ENCODE data around the gene SMIM38.
"Not testable (repeated sequence)": the region's sequence is repeated elsewhere in the genome, so short reads cannot be mapped to it uniquely, and the experiment has no call there.

Gene SMIM38

DNA sequence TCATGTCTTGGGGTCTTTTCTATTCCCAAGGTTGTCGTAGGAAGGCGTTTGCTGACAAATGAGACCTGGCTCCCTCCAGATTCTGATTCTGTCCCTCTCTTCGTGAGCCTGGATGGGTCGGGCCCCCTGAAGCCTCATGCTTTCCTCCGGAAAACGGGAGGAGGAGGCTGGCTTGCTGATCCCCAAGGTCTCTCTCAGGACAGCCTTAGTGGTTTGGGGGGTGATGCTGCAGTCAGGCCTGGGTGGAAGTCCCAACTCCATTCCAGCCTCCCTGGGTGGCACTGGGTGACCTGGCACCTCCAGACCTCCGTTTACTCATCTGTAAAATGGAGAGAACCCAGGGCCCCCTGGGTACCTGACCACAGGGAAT lies 23.4 kb upstream of the SMIM38 start:
- H3K27ac ChIP-seq (replicated peaks; ENCODE audit: low read length), result no peak overlapping the region
- no peak overlapping the region for H3K4me3 ChIP-seq (ENCODE audit: low read length in 2 of 2)
- H3K79me1 ChIP-seq (ENCODE audit: low read depth, low read length), result no peaks in the 10 kb centered on the region
- H2BK12ac ChIP-seq (ENCODE audit: low read length), result peak overlapping the region; percentile 87
- no peak for DNase-seq (ENCODE audit: low spot score)
- peak overlapping the region; percentile 29 for H2BK120ac ChIP-seq (ENCODE audit: low read depth, low read length)
- no peak overlapping the region for H3K9ac ChIP-seq (ENCODE audit: low read depth, low read length, poor library complexity)
- no peak overlapping the region for H3K4me2 ChIP-seq (ENCODE audit: insufficient read depth, low read length, poor library complexity, severe bottlenecking)
- no CpG with 5 or more reads among the region's 7 CpGs for WGBS, 2 donors (ENCODE audit: extremely low coverage in 2 of 2, insufficient read length in 2 of 2, insufficient replicate concordance in 1 of 2)
- H3K27me3 ChIP-seq (ENCODE audit: control insufficient read depth in 3 of 3, insufficient read depth in 3 of 3, low read depth in 1 of 3, low read length in 3 of 3), result no peaks in the 10 kb centered on the region
- no peak overlapping the region for H2BK15ac ChIP-seq (ENCODE audit: low read length)
- H3K4me1 ChIP-seq (ENCODE audit: control insufficient read depth in 2 of 2, insufficient read depth in 1 of 2, low read depth in 1 of 2, low read length in 2 of 2), result peaks cover 2 to 8% of the 10 kb centered on the region in 2 donors
- H3K36me3 ChIP-seq (replicated peaks in 1 of 2; ENCODE audit: control insufficient read depth in 2 of 2, insufficient read depth in 2 of 2, low read length in 2 of 2), result peaks cover 0 to 2% of the 10 kb centered on the region in 2 donors
- no peak overlapping the region for H2AFZ ChIP-seq (ENCODE audit: low read length)
- H4K91ac ChIP-seq (ENCODE audit: low read depth, low read length, poor library complexity), result no peak overlapping the region
- H3K9me3 ChIP-seq (replicated peaks in 1 of 2; ENCODE audit: control insufficient read depth in 2 of 2, insufficient read depth in 1 of 2, low read depth in 1 of 2, low read length in 2 of 2), result peaks cover 10 to 11% of the 10 kb centered on the region in 2 donors
- H2BK5ac ChIP-seq (ENCODE audit: low read length), result peak overlapping the region; percentile 96
- H3K23ac ChIP-seq (ENCODE audit: low read depth, low read length, poor library complexity), result peak overlapping the region; percentile 37
- no peak overlapping the region for H3K14ac ChIP-seq (ENCODE audit: low read length)
- peak overlapping the region; percentile 5 for H3K4ac ChIP-seq (ENCODE audit: low read length)
- peak overlapping the region; percentile 100 for H2AK5ac ChIP-seq (ENCODE audit: low read depth, low read length)
- peak overlapping the region; percentile 93 for H3K18ac ChIP-seq (ENCODE audit: low read length)
- H4K8ac ChIP-seq (ENCODE audit: low read depth, low read length), result peak overlapping the region; percentile 29

DNA sequence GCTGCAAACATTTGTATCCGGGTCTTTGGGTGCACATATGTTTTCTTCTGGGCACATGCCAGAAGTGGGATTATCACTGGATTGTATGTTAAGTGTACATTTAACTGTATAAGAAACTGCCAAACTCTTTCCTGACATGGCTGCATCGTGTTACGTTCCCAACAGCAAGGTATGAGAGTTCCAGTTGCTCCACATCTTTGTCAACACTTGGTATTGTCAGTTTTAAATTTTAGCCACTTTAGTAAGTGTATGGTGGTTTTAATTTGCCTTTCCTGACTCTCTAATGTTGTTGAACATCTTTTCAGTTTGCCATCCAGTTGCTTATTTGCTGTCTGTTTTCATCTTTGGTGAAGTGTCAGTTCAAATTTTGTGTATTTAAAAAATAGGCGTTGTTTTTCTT lies 22.5 kb upstream of the SMIM38 start:
- H2BK120ac ChIP-seq (ENCODE audit: low read depth, low read length), result no peak overlapping the region
- H3K4ac ChIP-seq (ENCODE audit: low read length), result no peak overlapping the region
- no peak overlapping the region for H2AK5ac ChIP-seq (ENCODE audit: low read depth, low read length)
- no peak overlapping the region for H3K23ac ChIP-seq (ENCODE audit: low read depth, low read length, poor library complexity)
- H3K27me3 ChIP-seq (ENCODE audit: control insufficient read depth in 3 of 3, insufficient read depth in 3 of 3, low read depth in 1 of 3, low read length in 3 of 3), result no peaks in the 10 kb centered on the region
- H3K79me1 ChIP-seq (ENCODE audit: low read depth, low read length), result no peaks in the 10 kb centered on the region
- H2BK15ac ChIP-seq (ENCODE audit: low read length), result no peak overlapping the region
- peaks cover 0 to 2% of the 10 kb centered on the region in 2 donors for H3K36me3 ChIP-seq (replicated peaks in 1 of 2; ENCODE audit: control insufficient read depth in 2 of 2, insufficient read depth in 2 of 2, low read length in 2 of 2)
- no peak overlapping the region for H3K18ac ChIP-seq (ENCODE audit: low read length)
- peaks cover 7 to 8% of the 10 kb centered on the region in 2 donors for H3K9me3 ChIP-seq (replicated peaks in 1 of 2; ENCODE audit: control insufficient read depth in 2 of 2, insufficient read depth in 1 of 2, low read depth in 1 of 2, low read length in 2 of 2)
- H3K9ac ChIP-seq (ENCODE audit: low read depth, low read length, poor library complexity), result no peak overlapping the region
- no peak overlapping the region for H3K4me2 ChIP-seq (ENCODE audit: insufficient read depth, low read length, poor library complexity, severe bottlenecking)
- H3K14ac ChIP-seq (ENCODE audit: low read length), result no peak overlapping the region
- H2AFZ ChIP-seq (ENCODE audit: low read length), result no peak overlapping the region
- no peak overlapping the region for H2BK5ac ChIP-seq (ENCODE audit: low read length)
- H3K4me1 ChIP-seq (ENCODE audit: control insufficient read depth in 2 of 2, insufficient read depth in 1 of 2, low read depth in 1 of 2, low read length in 2 of 2), result peaks cover 2 to 9% of the 10 kb centered on the region in 2 donors
- H2BK12ac ChIP-seq (ENCODE audit: low read length), result no peak overlapping the region
- no peak overlapping the region for H4K91ac ChIP-seq (ENCODE audit: low read depth, low read length, poor library complexity)
- no peak overlapping the region for H3K27ac ChIP-seq (replicated peaks; ENCODE audit: low read length)
- no peak overlapping the region for H4K8ac ChIP-seq (ENCODE audit: low read depth, low read length)
- no peak overlapping the region for H3K4me3 ChIP-seq (ENCODE audit: low read length in 2 of 2)
- no peak for DNase-seq (ENCODE audit: low spot score)
- no CpG with 5 or more reads among the region's 4 CpGs for WGBS, 2 donors (ENCODE audit: extremely low coverage in 2 of 2, insufficient read length in 2 of 2, insufficient replicate concordance in 1 of 2)

DNA sequence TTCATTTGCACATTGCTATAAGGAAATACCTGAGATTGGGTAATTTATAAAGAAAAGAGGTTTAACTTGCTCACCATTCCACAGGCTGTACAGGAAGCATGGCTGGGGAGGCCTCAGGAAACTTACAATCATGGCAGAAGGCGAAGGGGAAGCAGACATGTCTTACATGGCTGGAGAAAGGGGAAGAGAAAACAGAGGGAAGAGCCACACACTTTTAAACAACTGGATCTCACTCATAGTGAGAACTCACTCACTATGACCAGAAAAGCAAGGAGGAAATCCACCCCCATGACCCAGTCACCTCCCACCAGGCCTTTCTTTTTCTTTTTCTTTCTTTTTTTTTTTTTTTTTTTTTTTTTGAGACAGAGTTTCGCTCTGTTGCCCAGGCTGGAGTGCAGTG lies 21.6 kb upstream of the SMIM38 start:
- H2BK120ac ChIP-seq (ENCODE audit: low read depth, low read length); H2AFZ ChIP-seq (ENCODE audit: low read length); H4K8ac ChIP-seq (ENCODE audit: low read depth, low read length); H2BK5ac ChIP-seq (ENCODE audit: low read length); H4K91ac ChIP-seq (ENCODE audit: low read depth, low read length, poor library complexity); H3K27ac ChIP-seq (replicated peaks; ENCODE audit: low read length); DNase-seq (ENCODE audit: low spot score); H3K4me2 ChIP-seq (ENCODE audit: insufficient read depth, low read length, poor library complexity, severe bottlenecking); H3K4me3 ChIP-seq (ENCODE audit: low read length in 2 of 2); H3K27me3 ChIP-seq (ENCODE audit: control insufficient read depth in 3 of 3, insufficient read depth in 3 of 3, low read depth in 1 of 3, low read length in 3 of 3); H2BK12ac ChIP-seq (ENCODE audit: low read length); H3K18ac ChIP-seq (ENCODE audit: low read length); H3K23ac ChIP-seq (ENCODE audit: low read depth, low read length, poor library complexity); H3K36me3 ChIP-seq (replicated peaks in 1 of 2; ENCODE audit: control insufficient read depth in 2 of 2, insufficient read depth in 2 of 2, low read length in 2 of 2); H2AK5ac ChIP-seq (ENCODE audit: low read depth, low read length); H3K79me1 ChIP-seq (ENCODE audit: low read depth, low read length); H3K14ac ChIP-seq (ENCODE audit: low read length); H3K4ac ChIP-seq (ENCODE audit: low read length); H3K9me3 ChIP-seq (replicated peaks in 1 of 2; ENCODE audit: control insufficient read depth in 2 of 2, insufficient read depth in 1 of 2, low read depth in 1 of 2, low read length in 2 of 2); H2BK15ac ChIP-seq (ENCODE audit: low read length): not testable (repeated sequence)
- WGBS, 2 donors (ENCODE audit: extremely low coverage in 2 of 2, insufficient read length in 2 of 2, insufficient replicate concordance in 1 of 2), result no CpG with 5 or more reads among the region's 2 CpGs
- peaks cover 2 to 11% of the 10 kb centered on the region in 2 donors for H3K4me1 ChIP-seq (ENCODE audit: control insufficient read depth in 2 of 2, insufficient read depth in 1 of 2, low read depth in 1 of 2, low read length in 2 of 2)
- peak overlapping the region; percentile 33 for H3K9ac ChIP-seq (ENCODE audit: low read depth, low read length, poor library complexity)

DNA sequence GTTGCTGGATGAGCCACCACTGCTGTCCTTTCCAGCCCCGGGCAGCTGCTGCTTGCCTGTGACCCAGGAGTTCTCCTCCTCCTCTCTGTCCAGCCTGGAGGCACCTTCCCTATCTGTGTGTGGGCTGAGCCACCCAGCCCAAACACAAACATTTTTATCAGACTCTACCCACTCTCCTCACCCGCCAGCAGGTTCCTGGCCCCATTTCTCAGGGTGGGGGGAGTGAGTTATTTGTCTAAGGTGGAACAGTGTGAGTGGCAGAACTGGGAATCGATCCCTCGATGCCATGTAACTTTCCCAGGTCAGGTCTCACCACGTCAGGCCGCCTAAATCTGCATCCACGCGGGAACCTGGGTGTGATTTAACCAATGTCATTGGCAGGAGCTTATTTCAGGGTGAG lies 20.8 kb upstream of the SMIM38 start:
- DNase-seq (ENCODE audit: low spot score), result no peak
- no peak overlapping the region for H3K14ac ChIP-seq (ENCODE audit: low read length)
- no peak overlapping the region for H2BK15ac ChIP-seq (ENCODE audit: low read length)
- no peak overlapping the region for H3K9ac ChIP-seq (ENCODE audit: low read depth, low read length, poor library complexity)
- H3K79me1 ChIP-seq (ENCODE audit: low read depth, low read length), result no peaks in the 10 kb centered on the region
- H3K18ac ChIP-seq (ENCODE audit: low read length), result no peak overlapping the region
- peaks cover 5 to 7% of the 10 kb centered on the region in 2 donors for H3K9me3 ChIP-seq (replicated peaks in 1 of 2; ENCODE audit: control insufficient read depth in 2 of 2, insufficient read depth in 1 of 2, low read depth in 1 of 2, low read length in 2 of 2)
- no peak overlapping the region for H2BK5ac ChIP-seq (ENCODE audit: low read length)
- H2BK12ac ChIP-seq (ENCODE audit: low read length), result no peak overlapping the region
- H4K91ac ChIP-seq (ENCODE audit: low read depth, low read length, poor library complexity), result no peak overlapping the region
- H3K4me1 ChIP-seq (ENCODE audit: control insufficient read depth in 2 of 2, insufficient read depth in 1 of 2, low read depth in 1 of 2, low read length in 2 of 2), result peaks cover 2 to 11% of the 10 kb centered on the region in 2 donors
- no peak overlapping the region for H2BK120ac ChIP-seq (ENCODE audit: low read depth, low read length)
- WGBS, 2 donors (ENCODE audit: extremely low coverage in 2 of 2, insufficient read length in 2 of 2, insufficient replicate concordance in 1 of 2), result no CpG with 5 or more reads among the region's 8 CpGs
- no peak overlapping the region for H3K4me3 ChIP-seq (ENCODE audit: low read length in 2 of 2)
- H2AK5ac ChIP-seq (ENCODE audit: low read depth, low read length), result no peak overlapping the region
- no peak overlapping the region for H3K4me2 ChIP-seq (ENCODE audit: insufficient read depth, low read length, poor library complexity, severe bottlenecking)
- H3K27me3 ChIP-seq (ENCODE audit: control insufficient read depth in 3 of 3, insufficient read depth in 3 of 3, low read depth in 1 of 3, low read length in 3 of 3), result no peaks in the 10 kb centered on the region
- H3K36me3 ChIP-seq (replicated peaks in 1 of 2; ENCODE audit: control insufficient read depth in 2 of 2, insufficient read depth in 2 of 2, low read length in 2 of 2), result peaks cover 0 to 2% of the 10 kb centered on the region in 2 donors
- no peak overlapping the region for H3K23ac ChIP-seq (ENCODE audit: low read depth, low read length, poor library complexity)
- H3K27ac ChIP-seq (replicated peaks; ENCODE audit: low read length), result no peak overlapping the region
- no peak overlapping the region for H2AFZ ChIP-seq (ENCODE audit: low read length)
- H4K8ac ChIP-seq (ENCODE audit: low read depth, low read length), result no peak overlapping the region
- no peak overlapping the region for H3K4ac ChIP-seq (ENCODE audit: low read length)
